GM23338 (cell line): Measurements from ENCODE around the gene GRID1. TPM values are rescaled to one million over a fixed set of nuclear protein-coding genes. Genes with fewer than 3 reads are reported as not detected.

Experiments
- ATAC-seq: fragments of 200-7000 bp; cut with Tn5 transposase; 3 replicates; pipeline ENCODE4 v1.9.1; 2020
- DNase-seq: peaks from one replicate; pipeline ENCODE4 v3.0.0-alpha.2; 2015; ENCODE audit warnings: low spot score
- H2AFZ ChIP-seq: fragments of 200-600 bp; sonication (generic); 2 replicates; pipeline ENCODE4 v1.8.0; 2016; ENCODE audit warnings: antibody characterized with exemption, mild to moderate bottlenecking, moderate library complexity
- H3F3A ChIP-seq: fragments of 200-600 bp; sonication (generic); replicated peaks from 2 replicates; pipeline ENCODE4 v1.8.0; 2017; ENCODE audit warnings: antibody characterized with exemption, mixed run types, low read depth
- H3K27ac ChIP-seq: fragments of 200-600 bp; sonication (generic); 2 replicates; pipeline ENCODE4 v1.6.1; 2016; ENCODE audit warnings: low read depth
- H3K27me3 ChIP-seq: fragments of 200-600 bp; sonication (generic); 2 replicates; pipeline ENCODE4 v1.8.0; 2016; ENCODE audit warnings: mild to moderate bottlenecking, mixed run types, moderate library complexity; ENCODE audit not compliant: insufficient read depth
- H3K36me3 ChIP-seq: fragments of 200-600 bp; sonication (generic); 2 replicates; pipeline ENCODE4 v1.8.0; 2016; ENCODE audit warnings: mild to moderate bottlenecking; ENCODE audit not compliant: insufficient read depth
- H3K4me1 ChIP-seq: fragments of 200-600 bp; sonication (generic); 2 replicates; pipeline ENCODE4 v1.8.0; 2016; ENCODE audit warnings: mild to moderate bottlenecking, moderate library complexity; ENCODE audit not compliant: insufficient read depth
- H3K4me2 ChIP-seq: fragments of 200-600 bp; sonication (generic); 2 replicates; pipeline ENCODE4 v1.7.1; 2017; ENCODE audit warnings: mixed run types
- H3K4me3 ChIP-seq: fragments of 200-600 bp; sonication (generic); 2 replicates; pipeline ENCODE4 v1.6.1; 2016; ENCODE audit warnings: mixed run types
- H3K79me2 ChIP-seq: fragments of 200-600 bp; sonication (generic); replicated peaks from 2 replicates; pipeline ENCODE4 v1.8.0; 2017; ENCODE audit warnings: mild to moderate bottlenecking; ENCODE audit not compliant: insufficient read depth
- H3K9me2 ChIP-seq: fragments of 200-600 bp; sonication (generic); 2 replicates; pipeline ENCODE4 v1.8.0; 2017; ENCODE audit not compliant: insufficient read depth
- H4K20me1 ChIP-seq: fragments of 200-600 bp; sonication (generic); replicated peaks from 2 replicates; pipeline ENCODE4 v1.8.0; 2017; ENCODE audit warnings: mild to moderate bottlenecking; ENCODE audit not compliant: insufficient read depth
- H3K27ac Mint-ChIP-seq: 2 replicates; pipeline ENCODE4 v1.8.0; 2020; ENCODE audit warnings: inconsistent platforms, mild to moderate bottlenecking, moderate library complexity, mixed read lengths
- H3K27me3 Mint-ChIP-seq: 3 replicates; pipeline ENCODE4 v1.8.0; 2022; ENCODE audit warnings: low read depth, mild to moderate bottlenecking, moderate library complexity, mixed read lengths, inconsistent platforms; ENCODE audit not compliant: insufficient read depth, poor library complexity
- H3K36me3 Mint-ChIP-seq: 3 replicates; pipeline ENCODE4 v1.8.0; 2021; ENCODE audit warnings: low read depth, mild to moderate bottlenecking, inconsistent platforms, moderate library complexity, mixed read lengths
- H3K4me1 Mint-ChIP-seq: 3 replicates; pipeline ENCODE4 v1.8.0; 2020; ENCODE audit warnings: mild to moderate bottlenecking, inconsistent platforms, mixed read lengths
- H3K4me3 Mint-ChIP-seq: 3 replicates; pipeline ENCODE4 v1.8.0; 2021; ENCODE audit warnings: moderate library complexity, mild to moderate bottlenecking, inconsistent platforms, mixed read lengths
- H3K9me3 Mint-ChIP-seq: 3 replicates; pipeline ENCODE4 v1.8.0; 2020; ENCODE audit warnings: moderate library complexity, mild to moderate bottlenecking, inconsistent platforms, mixed read lengths
- CREB1 ChIP-seq: fragments of 250-450 bp; sonication (Bioruptor Pico); IDR thresholded peaks from 2 replicates; pipeline ENCODE4 v1.5.0; 2020; ENCODE audit warnings: low read depth, mild to moderate bottlenecking, moderate library complexity
- ETS1 ChIP-seq: IDR thresholded peaks from 2 replicates; pipeline ENCODE4 v1.6.1; 2016; ENCODE audit warnings: antibody characterized with exemption
- EZH2 ChIP-seq: fragments of 200-600 bp; sonication (generic); IDR thresholded peaks from one replicate; pipeline ENCODE4 v1.8.0; 2017; ENCODE audit warnings: antibody characterized with exemption, mild to moderate bottlenecking, low read depth; ENCODE audit not compliant: unreplicated experiment
- EZH2phosphoT487 ChIP-seq: fragments of 200-600 bp; sonication (generic); IDR thresholded peaks from one replicate; pipeline ENCODE4 v1.8.1; 2018; ENCODE audit warnings: antibody characterized with exemption; ENCODE audit not compliant: unreplicated experiment
- JUNB ChIP-seq: IDR thresholded peaks from one replicate; pipeline ENCODE4 v1.6.1; 2016; ENCODE audit warnings: antibody characterized with exemption; ENCODE audit not compliant: unreplicated experiment
- NANOG ChIP-seq: IDR thresholded peaks from 2 replicates; pipeline ENCODE4 v1.6.1; 2016; ENCODE audit warnings: antibody characterized with exemption, borderline replicate concordance
- POLR2AphosphoS5 ChIP-seq: IDR thresholded peaks from 2 replicates; pipeline ENCODE4 v1.6.1; 2016; ENCODE audit warnings: antibody characterized with exemption, low read depth
- REST ChIP-seq: IDR thresholded peaks from one replicate; pipeline ENCODE4 v1.6.1; 2018; ENCODE audit warnings: antibody characterized with exemption; ENCODE audit not compliant: unreplicated experiment
- STAT1 ChIP-seq: IDR thresholded peaks from one replicate; pipeline ENCODE4 v1.6.1; 2016; ENCODE audit warnings: antibody characterized with exemption; ENCODE audit not compliant: unreplicated experiment
- ZNF114 ChIP-seq: fragments of 250-450 bp; sonication (Bioruptor Pico); IDR thresholded peaks from 2 replicates; pipeline ENCODE4 v1.5.0; 2020; ENCODE audit warnings: mild to moderate bottlenecking, moderate library complexity
- ZNF331 ChIP-seq: fragments of 250-450 bp; sonication (Bioruptor Pico); IDR thresholded peaks from 2 replicates; pipeline ENCODE4 v1.5.0; 2020; ENCODE audit warnings: low read depth, mild to moderate bottlenecking, moderate library complexity
- polyA plus RNA-seq: library from polyadenylated mRNA; unstranded; fragments of >200 nt; fragmentation: Nextera tagmentation; extraction: Ambion mirVana; gene quantifications from 2 replicates; pipeline ENCODE4 v1.2.1, GENCODE V29; 2016
- total RNA-seq: library from RNA; depleted of rRNA; stranded (reverse); fragments of >200 nt; shearing (Covaris generic); gene quantifications from 2 replicates; pipeline ENCODE4 v1.2.3, GENCODE V29; 2014
- TF ChIP-seq, protein P1 (sequence below): fragments of 250-450 bp; sonication (Bioruptor Pico); IDR thresholded peaks from 2 replicates; pipeline ENCODE4 v1.5.0; 2020; ENCODE audit warnings: mild to moderate bottlenecking, moderate library complexity
- TF ChIP-seq, protein P2 (sequence below), 2 experiments: fragments of 200-600 bp in 1 of 2; sonication (generic) in 1 of 2; conservative IDR thresholded peaks; 2 replicates each; pipeline versions ENCODE4 v1.5.1 to v1.6.1; 2016 to 2017; ENCODE audit warnings: antibody characterized with exemption in 2 of 2, low read depth in 2 of 2, mild to moderate bottlenecking in 2 of 2, moderate library complexity in 1 of 2

Gene GRID1
- total and polyA plus RNA-seq, 2 experiments from 2014 or later = 0.14 to 0.15 TPM

GRCh38 chr10:85787393-85787792 is 579.2 kb downstream of the GRID1 start:
- Mint-ChIP-seq H3K4me1 (no peaks in the 10 kb centered on the region; the same call in 2 of the 3 replicates), H3K27me3 (peaks cover 2% of the 10 kb centered on the region), H3K36me3 (peaks cover 4% of the 10 kb centered on the region; the same call in 2 of the 3 replicates), H3K9me3 (peaks cover 85% of the 10 kb centered on the region), H3K4me3 (no peak overlapping the region), H3K27ac (no peak overlapping the region)
- Histone ChIP-seq H3K9me2 (no peaks in the 10 kb centered on the region), H3K4me2 (no peak overlapping the region), H3F3A (no peaks in the 10 kb centered on the region), H3K27me3 (no peaks in the 10 kb centered on the region), H2AFZ (no peak overlapping the region), H4K20me1 (no peaks in the 10 kb centered on the region), H3K79me2 (no peaks in the 10 kb centered on the region), H3K4me1 (no peaks in the 10 kb centered on the region), H3K27ac (no peak overlapping the region), H3K4me3 (no peak overlapping the region), H3K36me3 (no peaks in the 10 kb centered on the region)
- TF ChIP-seq, protein P1, sequence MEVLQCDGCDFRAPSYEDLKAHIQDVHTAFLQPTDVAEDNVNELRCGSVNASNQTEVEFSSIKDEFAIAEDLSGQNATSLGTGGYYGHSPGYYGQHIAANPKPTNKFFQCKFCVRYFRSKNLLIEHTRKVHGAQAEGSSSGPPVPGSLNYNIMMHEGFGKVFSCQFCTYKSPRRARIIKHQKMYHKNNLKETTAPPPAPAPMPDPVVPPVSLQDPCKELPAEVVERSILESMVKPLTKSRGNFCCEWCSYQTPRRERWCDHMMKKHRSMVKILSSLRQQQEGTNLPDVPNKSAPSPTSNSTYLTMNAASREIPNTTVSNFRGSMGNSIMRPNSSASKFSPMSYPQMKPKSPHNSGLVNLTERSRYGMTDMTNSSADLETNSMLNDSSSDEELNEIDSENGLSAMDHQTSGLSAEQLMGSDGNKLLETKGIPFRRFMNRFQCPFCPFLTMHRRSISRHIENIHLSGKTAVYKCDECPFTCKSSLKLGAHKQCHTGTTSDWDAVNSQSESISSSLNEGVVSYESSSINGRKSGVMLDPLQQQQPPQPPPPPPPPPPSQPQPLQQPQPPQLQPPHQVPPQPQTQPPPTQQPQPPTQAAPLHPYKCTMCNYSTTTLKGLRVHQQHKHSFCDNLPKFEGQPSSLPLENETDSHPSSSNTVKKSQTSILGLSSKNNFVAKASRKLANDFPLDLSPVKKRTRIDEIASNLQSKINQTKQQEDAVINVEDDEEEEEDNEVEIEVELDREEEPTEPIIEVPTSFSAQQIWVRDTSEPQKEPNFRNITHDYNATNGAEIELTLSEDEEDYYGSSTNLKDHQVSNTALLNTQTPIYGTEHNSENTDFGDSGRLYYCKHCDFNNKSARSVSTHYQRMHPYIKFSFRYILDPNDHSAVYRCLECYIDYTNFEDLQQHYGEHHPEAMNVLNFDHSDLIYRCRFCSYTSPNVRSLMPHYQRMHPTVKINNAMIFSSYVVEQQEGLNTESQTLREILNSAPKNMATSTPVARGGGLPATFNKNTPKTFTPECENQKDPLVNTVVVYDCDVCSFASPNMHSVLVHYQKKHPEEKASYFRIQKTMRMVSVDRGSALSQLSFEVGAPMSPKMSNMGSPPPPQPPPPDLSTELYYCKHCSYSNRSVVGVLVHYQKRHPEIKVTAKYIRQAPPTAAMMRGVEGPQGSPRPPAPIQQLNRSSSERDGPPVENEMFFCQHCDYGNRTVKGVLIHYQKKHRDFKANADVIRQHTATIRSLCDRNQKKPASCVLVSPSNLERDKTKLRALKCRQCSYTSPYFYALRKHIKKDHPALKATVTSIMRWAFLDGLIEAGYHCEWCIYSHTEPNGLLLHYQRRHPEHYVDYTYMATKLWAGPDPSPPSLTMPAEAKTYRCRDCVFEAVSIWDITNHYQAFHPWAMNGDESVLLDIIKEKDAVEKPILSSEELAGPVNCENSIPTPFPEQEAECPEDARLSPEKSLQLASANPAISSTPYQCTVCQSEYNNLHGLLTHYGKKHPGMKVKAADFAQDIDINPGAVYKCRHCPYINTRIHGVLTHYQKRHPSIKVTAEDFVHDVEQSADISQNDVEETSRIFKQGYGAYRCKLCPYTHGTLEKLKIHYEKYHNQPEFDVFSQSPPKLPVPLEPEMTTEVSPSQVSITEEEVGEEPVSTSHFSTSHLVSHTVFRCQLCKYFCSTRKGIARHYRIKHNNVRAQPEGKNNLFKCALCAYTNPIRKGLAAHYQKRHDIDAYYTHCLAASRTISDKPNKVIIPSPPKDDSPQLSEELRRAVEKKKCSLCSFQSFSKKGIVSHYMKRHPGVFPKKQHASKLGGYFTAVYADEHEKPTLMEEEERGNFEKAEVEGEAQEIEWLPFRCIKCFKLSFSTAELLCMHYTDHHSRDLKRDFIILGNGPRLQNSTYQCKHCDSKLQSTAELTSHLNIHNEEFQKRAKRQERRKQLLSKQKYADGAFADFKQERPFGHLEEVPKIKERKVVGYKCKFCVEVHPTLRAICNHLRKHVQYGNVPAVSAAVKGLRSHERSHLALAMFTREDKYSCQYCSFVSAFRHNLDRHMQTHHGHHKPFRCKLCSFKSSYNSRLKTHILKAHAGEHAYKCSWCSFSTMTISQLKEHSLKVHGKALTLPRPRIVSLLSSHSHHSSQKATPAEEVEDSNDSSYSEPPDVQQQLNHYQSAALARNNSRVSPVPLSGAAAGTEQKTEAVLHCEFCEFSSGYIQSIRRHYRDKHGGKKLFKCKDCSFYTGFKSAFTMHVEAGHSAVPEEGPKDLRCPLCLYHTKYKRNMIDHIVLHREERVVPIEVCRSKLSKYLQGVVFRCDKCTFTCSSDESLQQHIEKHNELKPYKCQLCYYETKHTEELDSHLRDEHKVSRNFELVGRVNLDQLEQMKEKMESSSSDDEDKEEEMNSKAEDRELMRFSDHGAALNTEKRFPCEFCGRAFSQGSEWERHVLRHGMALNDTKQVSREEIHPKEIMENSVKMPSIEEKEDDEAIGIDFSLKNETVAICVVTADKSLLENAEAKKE (CRISPR knock-in tag) = no peak
- TF ChIP-seq ZNF114 (CRISPR knock-in tag) (no peak), CREB1 (CRISPR knock-in tag) (no peak), REST (no peak), ETS1 (no peak), ZNF331 (CRISPR knock-in tag) (no peak), POLR2AphosphoS5 (no peak), NANOG (no peak), STAT1 (no peak), EZH2 (no peak), EZH2phosphoT487 (no peak), JUNB (no peak)
- TF ChIP-seq, protein P2, sequence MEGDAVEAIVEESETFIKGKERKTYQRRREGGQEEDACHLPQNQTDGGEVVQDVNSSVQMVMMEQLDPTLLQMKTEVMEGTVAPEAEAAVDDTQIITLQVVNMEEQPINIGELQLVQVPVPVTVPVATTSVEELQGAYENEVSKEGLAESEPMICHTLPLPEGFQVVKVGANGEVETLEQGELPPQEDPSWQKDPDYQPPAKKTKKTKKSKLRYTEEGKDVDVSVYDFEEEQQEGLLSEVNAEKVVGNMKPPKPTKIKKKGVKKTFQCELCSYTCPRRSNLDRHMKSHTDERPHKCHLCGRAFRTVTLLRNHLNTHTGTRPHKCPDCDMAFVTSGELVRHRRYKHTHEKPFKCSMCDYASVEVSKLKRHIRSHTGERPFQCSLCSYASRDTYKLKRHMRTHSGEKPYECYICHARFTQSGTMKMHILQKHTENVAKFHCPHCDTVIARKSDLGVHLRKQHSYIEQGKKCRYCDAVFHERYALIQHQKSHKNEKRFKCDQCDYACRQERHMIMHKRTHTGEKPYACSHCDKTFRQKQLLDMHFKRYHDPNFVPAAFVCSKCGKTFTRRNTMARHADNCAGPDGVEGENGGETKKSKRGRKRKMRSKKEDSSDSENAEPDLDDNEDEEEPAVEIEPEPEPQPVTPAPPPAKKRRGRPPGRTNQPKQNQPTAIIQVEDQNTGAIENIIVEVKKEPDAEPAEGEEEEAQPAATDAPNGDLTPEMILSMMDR (conservative IDR thresholded peaks at IDR 0.05; ENCODE audit: low read depth in 2 of 2) = no peak
- no peak for ATAC-seq
- DNase-seq = no peak
